PC-9 (cell line): Measurements from ENCODE around the gene HSD17B14. TPM values are rescaled to one million over a fixed set of nuclear protein-coding genes. Genes with fewer than 3 reads are reported as not detected.

Experiments used
- BruUV-seq: library from RNA; stranded (reverse); fragments of 400-500 nt; replicated peaks from 2 replicates; lab custom pipeline; 2021; lab: Mats Ljungman, UMichigan
- CTCF ChIA-PET: fragments of 300-600 bp; sonication (Branson Sonifier 250); formaldehyde crosslinking; loops from one replicate; lab custom pipeline; 2022; ENCODE audit warnings: antibody characterized with exemption; lab: Charles Lee
- POLR2A ChIA-PET: fragments of 300-600 bp; sonication (Branson Sonifier 250); formaldehyde crosslinking; loops from one replicate; lab custom pipeline; 2022; ENCODE audit warnings: antibody characterized with exemption; ENCODE audit not compliant: unreplicated experiment; lab: Charles Lee
- DNase-seq, 2 experiments: peaks; one replicate each; pipeline versions ENCODE4 v3.0.0 to v3.0.0-alpha.2; 2015 to 2022; ENCODE audit warnings: mixed read lengths in 1 of 2
- H2AFZ ChIP-seq: fragments of 200-600 bp; sonication (generic); 2 replicates; pipeline ENCODE4 v1.8.1; 2017; ENCODE audit warnings: antibody characterized with exemption
- H3F3A ChIP-seq: fragments of 200-600 bp; sonication (generic); 2 replicates; pipeline ENCODE4 v1.8.1; 2017; ENCODE audit warnings: antibody characterized with exemption, mild to moderate bottlenecking, low read depth; ENCODE audit not compliant: insufficient read depth
- H3K27ac ChIP-seq: fragments of 200-600 bp; sonication (generic); 2 replicates; pipeline ENCODE4 v1.6.1; 2016; ENCODE audit warnings: mixed run types
- H3K27me3 ChIP-seq: fragments of 200-600 bp; sonication (generic); 2 replicates; pipeline ENCODE4 v1.6.1; 2016; ENCODE audit warnings: low read depth, mixed run types; ENCODE audit not compliant: insufficient read depth
- H3K36me3 ChIP-seq: fragments of 200-600 bp; sonication (generic); 2 replicates; pipeline ENCODE4 v1.6.1; 2016; ENCODE audit warnings: low read depth, mixed run types
- H3K4me1 ChIP-seq: fragments of 200-600 bp; sonication (generic); replicated peaks from 2 replicates; pipeline ENCODE4 v1.6.1; 2016; ENCODE audit warnings: mixed run types; ENCODE audit not compliant: insufficient read depth
- H3K4me2 ChIP-seq: fragments of 200-600 bp; sonication (generic); 2 replicates; pipeline ENCODE4 v1.6.1; 2017; ENCODE audit warnings: mixed run types
- H3K4me3 ChIP-seq: fragments of 200-600 bp; sonication (generic); 2 replicates; pipeline ENCODE4 v1.6.1; 2016; ENCODE audit warnings: mixed run types
- H3K79me2 ChIP-seq: fragments of 200-600 bp; sonication (generic); 2 replicates; pipeline ENCODE4 v1.6.1; 2017; ENCODE audit warnings: low read depth, mixed run types
- H3K9me2 ChIP-seq: fragments of 200-600 bp; sonication (generic); 2 replicates; pipeline ENCODE4 v1.8.1; 2017; ENCODE audit warnings: mild to moderate bottlenecking; ENCODE audit not compliant: insufficient read depth
- H3K9me3 ChIP-seq: fragments of 200-600 bp; sonication (generic); 2 replicates; pipeline ENCODE4 v1.8.1; 2016; ENCODE audit warnings: low read depth; ENCODE audit not compliant: insufficient read depth
- H4K20me1 ChIP-seq: fragments of 200-600 bp; sonication (generic); 2 replicates; pipeline ENCODE4 v1.8.1; 2017; ENCODE audit not compliant: insufficient read depth
- CTCF ChIP-seq: fragments of 200-600 bp; sonication (generic); conservative IDR thresholded peaks from 2 replicates; pipeline ENCODE4 v1.6.1; 2017; ENCODE audit warnings: mixed run types, antibody characterized with exemption, mild to moderate bottlenecking, moderate library complexity
- EZH2 ChIP-seq: fragments of 200-600 bp; sonication (generic); IDR thresholded peaks from 2 replicates; pipeline ENCODE4 v1.8.0; 2017; ENCODE audit warnings: antibody characterized with exemption, low read depth
- intact Hi-C: fragments of 100-400 bp; cut with micrococcal nuclease; formaldehyde crosslinking; loops from one replicate; pipeline ENCODE4 v1.10.0; 2022; ENCODE audit not compliant: unreplicated experiment
- total RNA-seq: library from RNA; stranded (reverse); gene quantifications from 2 replicates; pipeline ENCODE4 v1.2.3, GENCODE V29; 2021

Gene HSD17B14
- total RNA-seq, 1 experiment from 2014 or later, result 20.7 TPM

- Histone ChIP-seq H2AFZ (no peak overlapping the region), H3K9me2 (no peaks in the 10 kb centered on the region), H3K4me1 (no peaks in the 10 kb centered on the region), H3K4me2 (no peak overlapping the region), H3K36me3 (no peaks in the 10 kb centered on the region), H3K27me3 (no peaks in the 10 kb centered on the region), H3K9me3 (no peaks in the 10 kb centered on the region), H3K4me3 (no peak overlapping the region), H3K27ac (no peak overlapping the region), H4K20me1 (no peaks in the 10 kb centered on the region), H3K79me2 (no peaks in the 10 kb centered on the region), H3F3A (peaks cover 20% of the 10 kb centered on the region)
- BruUV-seq, result no TSS peak
- intact Hi-C loops, result loop anchor here (1.0 to 2.0 kb wide), 3 partner anchors 47 to 196 kb away; partner anchors contain the start of gene CA11
- ChIA-PET CTCF (interaction anchor here (0.6 to 1.7 kb wide), 9 partner anchors 18 to 194 kb away, joined by 3 to 11 read pairs (median 5); partner anchors contain the start of gene GYS1), POLR2A (interaction anchor here (0.6 to 1.0 kb wide), 7 partner anchors 27 to 340 kb away, joined by 3 to 51 read pairs (median 5); no protein-coding TSS in a partner anchor)
- TF ChIP-seq EZH2 (no peak), CTCF (peak; percentile 95)
- DNase-seq, result peak; percentile 36 to 50
Measured at GRCh38 chr19:48842789-48843162, 6.5 kb upstream of the HSD17B14 start.

- ChIA-PET CTCF (interaction anchor here (0.6 to 1.7 kb wide), 13 partner anchors 15 to 1331 kb away, joined by 3 to 8 read pairs (median 3); partner anchors contain the start of genes BAX, CA11 and GYS1), POLR2A (interaction anchor here (0.6 kb wide), 1 partner anchor 196 kb away, joined by 5 read pairs; the partner anchor contains the start of gene CA11)
- Histone ChIP-seq H3K79me2 (no peaks in the 10 kb centered on the region), H3F3A (peaks cover 18% of the 10 kb centered on the region), H3K9me3 (no peaks in the 10 kb centered on the region), H3K9me2 (no peaks in the 10 kb centered on the region), H3K4me3 (no peak overlapping the region), H3K27me3 (no peaks in the 10 kb centered on the region), H3K27ac (no peak overlapping the region), H2AFZ (no peak overlapping the region), H3K4me2 (no peak overlapping the region), H4K20me1 (no peaks in the 10 kb centered on the region), H3K36me3 (no peaks in the 10 kb centered on the region), H3K4me1 (no peaks in the 10 kb centered on the region)
- intact Hi-C loops, result no loop called here
- no peak for DNase-seq
- no peak for TF ChIP-seq CTCF
- no TSS peak for BruUV-seq
Measured at GRCh38 chr19:48841571-48841970, 5.3 kb upstream of the HSD17B14 start.

- Histone ChIP-seq H3K4me1 (no peaks in the 10 kb centered on the region), H3K36me3 (no peaks in the 10 kb centered on the region), H3K79me2 (no peaks in the 10 kb centered on the region), H4K20me1 (no peaks in the 10 kb centered on the region), H3F3A (peaks cover 18% of the 10 kb centered on the region), H3K27ac (no peak overlapping the region), H3K4me3 (no peak overlapping the region), H3K9me2 (no peaks in the 10 kb centered on the region), H3K27me3 (no peaks in the 10 kb centered on the region), H3K9me3 (no peaks in the 10 kb centered on the region), H3K4me2 (no peak overlapping the region), H2AFZ (no peak overlapping the region)
- TF ChIP-seq EZH2 (no peak), CTCF (no peak)
- no TSS peak for BruUV-seq
- DNase-seq, result no peak
- intact Hi-C loops, result no loop called here
- CTCF ChIA-PET, result interaction anchor here (0.6 to 1.7 kb wide), 5 partner anchors 15 to 1332 kb away, joined by 3 to 10 read pairs (median 7); no protein-coding TSS in a partner anchor
- POLR2A ChIA-PET, result no interaction called here
Measured at GRCh38 chr19:48841047-48841446, 4.8 kb upstream of the HSD17B14 start.
